Skin epidermis (tissue), 12 donors: ENCODE measurements around the gene AQR.

ENCODE experiments used
- H3K27ac ChIP-seq, 21 experiments: fragments of 200-600 bp; sonication (generic) in 11 of 21; one replicate each; pipeline ENCODE4 v1.5.0; 2020; ENCODE audit warnings: mild to moderate bottlenecking in 3 of 21, inconsistent platforms in 2 of 21, moderate library complexity in 2 of 21
- H3K4me3 ChIP-seq, 7 experiments: fragments of 200-600 bp; sonication (generic) in 2 of 7; one replicate each; pipeline ENCODE4 v1.5.0; 2020; ENCODE audit warnings: inconsistent platforms in 2 of 7, mild to moderate bottlenecking in 2 of 7, moderate library complexity in 1 of 7

The AQR gene

DNA sequence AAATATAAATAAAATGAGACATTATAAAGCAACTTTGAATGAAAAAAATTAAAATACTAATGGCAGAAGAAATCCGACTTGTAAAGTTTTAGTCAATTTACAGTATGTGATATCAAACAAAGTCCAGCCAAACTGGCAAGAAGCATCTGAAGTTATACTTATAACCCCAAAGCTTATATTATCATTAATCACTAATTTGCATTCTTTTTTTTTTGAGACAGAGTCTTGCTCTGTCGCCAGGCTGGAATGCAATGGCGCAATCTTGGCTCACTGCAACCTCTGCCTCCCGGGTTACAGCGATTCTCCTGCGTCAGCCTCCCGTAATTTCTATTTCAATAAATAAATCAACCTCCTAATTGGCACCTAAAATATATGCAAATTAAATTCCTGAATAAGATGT, 80.1 kb downstream of the AQR start:
- Histone ChIP-seq H3K4me3 (no peak overlapping the region), H3K27ac (no peak overlapping the region)

DNA sequence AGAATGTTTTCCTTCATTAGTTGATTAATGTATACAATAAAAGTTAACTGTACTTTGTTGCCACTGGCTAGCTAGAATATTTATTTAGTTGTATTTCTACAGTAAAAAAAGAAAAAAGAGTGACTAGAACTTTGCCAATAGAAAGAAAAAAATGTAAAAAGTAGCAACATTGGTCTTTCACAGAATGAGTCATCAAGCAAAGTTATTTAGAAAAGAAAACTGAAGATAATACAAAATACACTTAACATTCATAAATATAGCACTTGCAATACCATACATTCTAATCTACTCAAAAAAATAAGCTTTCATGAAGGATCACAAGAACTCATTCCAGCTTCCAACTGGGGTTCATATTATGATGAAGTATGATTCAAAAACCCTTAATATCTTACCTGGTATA, 83.4 kb downstream of the AQR start:
- Histone ChIP-seq H3K4me3 (no peak overlapping the region), H3K27ac (no peak overlapping the region)

DNA sequence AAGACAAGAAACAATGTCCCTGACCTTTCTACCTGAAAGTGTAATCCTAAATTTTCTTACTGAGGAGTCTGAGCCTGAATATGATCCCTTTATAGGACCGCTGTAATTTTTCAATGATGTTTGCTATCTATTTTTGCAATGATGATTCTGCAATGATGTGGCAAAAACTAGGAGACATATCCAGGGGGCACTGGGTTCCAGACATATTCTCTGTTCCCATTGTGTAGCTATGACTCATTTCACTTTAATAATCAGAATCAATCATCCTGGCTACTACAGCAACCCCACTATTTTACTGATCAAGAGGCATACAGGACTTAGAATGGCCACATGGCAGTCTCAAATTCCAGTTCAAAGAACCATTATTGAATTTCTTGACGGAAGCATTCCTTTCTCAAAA, 85.9 kb downstream of the AQR start:
- Histone ChIP-seq H3K4me3 (no peak overlapping the region), H3K27ac (no peak overlapping the region)

DNA sequence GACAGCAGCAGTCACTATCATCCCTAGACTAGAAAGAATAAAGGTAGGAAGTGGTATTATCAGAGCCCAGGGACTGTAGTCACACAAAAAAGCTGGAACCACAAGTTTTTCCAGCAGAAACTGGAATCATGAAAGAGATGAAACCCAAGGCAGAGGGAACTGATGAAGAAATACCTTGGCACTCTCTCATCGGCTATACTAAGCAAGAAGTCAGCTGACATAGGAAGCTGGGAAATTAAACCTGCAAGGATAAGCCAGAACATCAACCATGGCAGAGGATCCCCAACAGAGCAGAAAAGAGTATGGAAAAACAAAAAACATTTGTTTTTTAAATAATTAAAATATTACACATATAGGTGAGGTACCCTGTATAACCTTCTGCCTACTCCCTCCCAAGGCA, 86.5 kb downstream of the AQR start:
- Histone ChIP-seq H3K27ac (no peak overlapping the region), H3K4me3 (no peak overlapping the region)

DNA sequence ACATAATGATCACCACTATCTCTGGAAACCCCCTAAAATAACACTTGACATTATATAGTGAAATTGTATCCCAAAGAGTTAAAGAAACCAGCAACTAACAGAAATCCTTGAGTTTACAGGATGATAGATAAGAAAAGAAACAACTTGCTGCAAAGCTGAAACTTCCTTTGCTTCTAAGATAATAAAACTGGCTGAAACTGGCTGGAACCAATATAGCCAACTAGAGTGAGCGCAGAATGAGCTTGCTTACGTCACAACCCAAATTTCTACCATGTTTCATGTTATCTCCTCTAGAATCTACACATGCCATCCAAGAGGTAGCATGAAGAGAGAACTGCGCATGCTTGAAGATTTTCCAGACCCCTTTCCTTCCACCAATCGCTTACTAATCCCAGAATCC, 90.4 kb downstream of the AQR start:
- H3K27ac ChIP-seq = no peak overlapping the region
- no peak overlapping the region for H3K4me3 ChIP-seq

DNA sequence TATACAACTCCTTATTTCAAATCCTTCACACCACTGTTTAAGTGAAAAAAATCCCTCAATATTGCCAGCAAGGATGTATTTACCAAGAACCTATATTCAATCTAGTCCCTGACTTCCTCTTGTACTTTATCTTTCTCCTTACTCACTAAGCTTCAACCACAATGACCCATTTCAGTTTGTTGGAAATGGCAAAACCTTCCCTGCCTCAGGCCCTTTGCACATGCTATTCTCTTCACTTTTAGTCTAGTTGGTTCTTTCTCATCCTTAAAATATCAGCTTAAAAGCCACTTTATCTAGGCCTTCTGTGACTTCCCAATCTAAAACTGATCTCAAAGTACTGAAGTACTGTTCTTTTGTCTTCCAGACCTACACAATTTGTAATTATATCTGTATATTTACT, 92.9 kb downstream of the AQR start:
- no peak overlapping the region for H3K4me3 ChIP-seq
- H3K27ac ChIP-seq = no peak overlapping the region

DNA sequence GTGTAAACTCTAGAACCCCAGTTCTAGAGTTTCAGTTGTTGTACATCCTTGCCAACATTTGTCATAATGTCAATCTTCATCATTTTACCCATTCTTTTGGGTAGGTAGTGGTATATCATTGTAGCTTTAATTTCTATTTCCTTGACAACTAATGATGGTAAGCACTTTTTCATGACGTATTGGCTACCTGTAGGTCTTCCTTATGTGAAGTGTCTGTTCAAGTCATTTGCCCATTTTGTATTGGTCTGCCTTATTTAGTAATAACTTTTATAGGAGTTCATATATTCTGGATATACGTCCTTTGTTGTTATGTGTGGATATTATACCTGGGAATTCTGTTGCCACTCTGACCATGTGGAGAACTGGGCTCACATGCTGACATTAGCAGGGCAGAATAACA, 100.4 kb downstream of the AQR start:
- Histone ChIP-seq H3K27ac (no peak overlapping the region), H3K4me3 (no peak overlapping the region)

DNA sequence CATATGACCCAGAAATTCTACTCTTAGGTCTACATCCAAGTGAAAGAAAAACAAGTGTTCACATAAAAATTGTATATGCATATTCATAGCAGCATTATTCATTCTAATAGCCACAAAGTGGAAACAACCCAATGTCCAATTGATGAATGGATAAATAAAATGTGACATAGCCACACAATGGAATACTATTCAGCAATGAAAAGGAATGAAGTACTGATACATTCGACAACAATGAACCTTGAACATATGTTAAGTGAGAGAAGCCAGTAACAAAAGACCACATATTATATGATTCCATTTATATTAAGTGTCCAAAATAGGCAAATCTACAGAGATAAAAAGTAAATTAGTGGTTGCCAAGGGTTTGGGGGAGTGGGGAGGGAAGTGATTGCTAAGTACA, 104.0 kb downstream of the AQR start:
- Histone ChIP-seq H3K4me3 (no peak overlapping the region), H3K27ac (no peak overlapping the region)

DNA sequence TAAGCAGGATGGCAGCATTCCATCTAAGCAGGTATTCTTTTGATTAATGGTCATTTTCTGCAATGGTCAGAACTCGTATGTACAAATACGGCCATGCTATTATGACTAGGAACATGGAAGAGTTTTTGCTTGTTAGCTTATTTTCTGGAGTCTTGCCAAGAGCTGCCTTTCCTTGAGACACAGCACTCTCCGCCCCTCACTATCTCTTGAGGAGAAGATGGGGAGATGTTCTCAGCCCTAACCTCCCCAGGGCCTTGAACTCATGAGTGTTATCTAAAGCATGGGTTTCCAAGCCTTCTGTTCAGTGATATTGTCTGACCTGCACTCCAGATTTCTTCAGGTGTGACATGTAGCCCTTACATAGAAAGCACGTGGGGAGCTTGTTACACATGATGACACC, 108.3 kb downstream of the AQR start:
- Histone ChIP-seq H3K4me3 (no peak overlapping the region), H3K27ac (no peak overlapping the region)

DNA sequence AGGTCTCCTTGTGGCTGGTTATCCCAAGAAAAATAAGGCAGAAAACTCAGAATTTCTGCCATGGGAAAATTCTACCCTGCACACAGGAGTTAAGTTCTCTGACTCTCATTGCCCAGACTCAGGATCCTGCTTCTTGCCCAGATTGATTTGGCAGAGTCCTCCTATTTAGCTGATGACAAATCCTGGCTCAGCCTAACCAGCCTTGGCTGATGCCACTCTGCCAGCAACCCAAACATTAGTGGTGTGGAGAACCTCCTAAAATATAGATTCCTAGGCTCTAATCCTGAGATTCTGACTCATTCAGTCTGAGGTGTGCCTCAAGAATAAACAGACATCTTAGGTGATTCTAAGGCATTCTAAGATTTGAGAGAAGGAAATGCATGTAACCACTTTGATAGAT, 113.6 kb downstream of the AQR start:
- no peak overlapping the region for H3K4me3 ChIP-seq
- H3K27ac ChIP-seq = peak overlapping the region in 2 of 21 experiments; percentile 2 to 43

DNA sequence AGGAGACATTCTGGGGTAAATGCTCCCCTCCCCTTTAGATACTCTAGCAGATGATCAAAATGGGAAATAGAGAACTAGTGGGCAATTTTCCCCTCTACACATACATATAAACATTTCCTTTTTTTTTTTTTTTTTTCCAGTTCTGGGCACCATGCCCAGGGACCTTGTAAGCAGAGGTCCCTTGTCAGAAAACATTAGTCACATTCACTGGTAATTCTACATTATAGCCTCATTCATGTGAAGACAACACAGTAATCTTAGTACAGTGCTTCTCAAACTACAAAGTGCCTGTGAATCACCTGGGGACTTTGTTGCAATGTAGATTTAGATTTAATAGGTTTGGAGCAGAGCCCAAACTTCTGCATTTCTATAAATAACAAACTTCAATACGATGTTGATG, 114.1 kb downstream of the AQR start:
- peak overlapping the region in 2 of 21 experiments; percentile 2 to 43 for H3K27ac ChIP-seq
- H3K4me3 ChIP-seq = no peak overlapping the region

DNA sequence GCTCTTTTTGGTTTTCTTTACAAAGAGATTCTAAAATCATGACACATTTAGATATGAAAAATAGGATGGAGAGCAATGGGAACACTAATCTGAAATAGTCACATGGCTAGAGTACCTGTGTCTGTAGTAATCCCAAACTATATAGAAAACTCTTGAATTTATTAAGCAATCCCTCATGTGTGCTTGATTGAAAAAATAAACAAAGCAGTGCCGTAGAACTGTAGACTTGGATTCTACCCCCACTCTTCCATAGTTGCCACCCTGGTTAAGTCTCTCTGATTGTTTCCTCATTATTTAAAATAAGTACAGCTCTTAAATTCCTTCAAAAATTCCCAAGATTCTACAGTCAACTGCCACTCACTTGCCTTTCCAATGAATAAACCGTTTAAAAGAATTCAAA, 115.3 kb downstream of the AQR start:
- no peak overlapping the region for H3K27ac ChIP-seq
- no peak overlapping the region for H3K4me3 ChIP-seq

DNA sequence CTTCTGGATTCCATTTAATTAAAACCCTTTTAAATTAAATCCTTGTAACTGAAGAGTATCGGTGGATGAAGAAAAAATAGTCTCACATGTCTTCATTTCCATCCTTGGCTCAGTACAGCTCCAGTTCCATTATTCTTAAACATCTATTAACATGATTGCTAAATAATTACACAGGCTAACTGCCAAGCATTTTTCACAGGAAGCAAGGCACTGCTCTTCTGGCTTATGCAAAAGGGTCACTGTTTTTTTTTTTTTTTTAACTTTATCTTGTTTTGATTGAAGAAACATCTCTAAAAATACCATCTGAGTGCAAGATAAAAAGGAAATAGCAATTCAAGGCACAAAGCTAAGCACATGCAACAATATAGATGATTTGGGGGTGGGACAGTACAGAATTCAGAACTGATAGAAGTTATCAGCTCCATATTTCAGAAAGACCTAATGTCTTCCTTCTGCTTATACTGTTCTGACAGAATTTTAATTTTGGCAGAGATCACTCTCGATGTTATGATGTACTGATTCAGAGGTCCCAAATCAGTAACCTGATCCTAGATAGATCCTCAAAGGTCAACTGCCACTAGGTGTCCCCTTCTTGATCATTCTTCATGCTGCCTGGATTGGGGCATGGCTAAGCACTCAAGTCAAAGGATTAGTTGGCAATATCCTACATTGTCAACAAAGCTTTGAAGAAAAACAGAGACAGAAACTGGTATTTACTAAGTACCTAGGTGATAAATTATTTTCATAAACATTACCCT, 116.4 kb downstream of the AQR start:
- Histone ChIP-seq H3K4me3 (no peak overlapping the region), H3K27ac (no peak overlapping the region)

DNA sequence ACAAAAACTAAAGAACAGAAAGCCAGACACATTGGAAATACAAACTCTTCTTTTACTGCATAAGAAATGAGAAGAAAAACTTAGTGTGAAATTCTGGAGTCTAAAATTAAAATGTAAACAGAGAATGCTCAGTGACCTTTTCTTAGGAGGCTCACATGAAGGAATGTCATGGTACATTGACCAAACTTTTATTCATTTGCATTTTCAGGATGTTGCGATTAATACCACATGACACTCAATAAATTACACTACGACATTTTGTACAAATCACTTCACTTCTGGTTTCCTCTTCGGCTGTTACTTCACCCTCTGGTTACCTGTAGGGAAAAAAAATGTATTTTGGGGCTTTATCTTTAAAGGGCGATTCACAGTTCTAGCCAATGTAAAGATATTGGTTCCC, 117.8 kb downstream of the AQR start:
- Histone ChIP-seq H3K4me3 (no peak overlapping the region), H3K27ac (no peak overlapping the region)

DNA sequence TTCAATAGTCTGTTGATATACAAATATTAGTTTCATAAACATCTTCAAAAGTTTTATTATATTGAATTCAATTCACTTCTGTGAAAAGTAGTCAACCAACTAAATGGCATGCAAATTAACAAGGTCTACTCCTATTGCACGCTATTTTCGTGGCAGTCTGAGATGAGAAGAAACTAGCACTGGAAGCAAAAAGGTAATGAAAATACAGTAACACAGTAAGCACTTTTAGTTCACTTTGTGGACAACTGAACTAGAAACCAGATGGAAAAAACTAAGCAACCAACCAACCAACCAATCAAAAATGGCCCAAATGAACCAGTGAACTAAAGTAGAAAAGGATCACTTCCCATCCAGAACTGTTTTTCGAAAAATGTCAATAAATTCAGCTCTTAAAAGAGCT, 118.5 kb downstream of the AQR start:
- Histone ChIP-seq H3K27ac (no peak overlapping the region), H3K4me3 (no peak overlapping the region)

DNA sequence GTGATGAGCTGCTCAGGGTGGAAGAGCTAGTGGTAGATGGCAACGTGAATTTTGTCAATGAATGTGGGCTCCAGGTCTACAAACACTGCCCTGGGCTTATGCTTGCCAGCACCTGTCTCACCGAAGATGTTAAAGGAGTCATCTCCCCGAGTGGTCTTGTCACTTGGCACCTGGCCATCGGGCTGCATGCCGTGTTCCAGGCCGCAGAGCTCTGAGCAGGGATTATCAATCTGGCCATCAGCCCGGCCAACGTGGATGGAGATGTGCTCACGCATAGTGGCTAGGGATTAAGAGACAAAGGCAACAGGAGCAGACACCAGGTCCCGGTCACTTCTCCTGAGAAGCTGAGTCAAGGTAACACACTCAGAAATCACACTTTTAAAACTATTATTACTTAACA, 119.4 kb downstream of the AQR start:
- Histone ChIP-seq H3K27ac (no peak overlapping the region), H3K4me3 (no peak overlapping the region)

DNA sequence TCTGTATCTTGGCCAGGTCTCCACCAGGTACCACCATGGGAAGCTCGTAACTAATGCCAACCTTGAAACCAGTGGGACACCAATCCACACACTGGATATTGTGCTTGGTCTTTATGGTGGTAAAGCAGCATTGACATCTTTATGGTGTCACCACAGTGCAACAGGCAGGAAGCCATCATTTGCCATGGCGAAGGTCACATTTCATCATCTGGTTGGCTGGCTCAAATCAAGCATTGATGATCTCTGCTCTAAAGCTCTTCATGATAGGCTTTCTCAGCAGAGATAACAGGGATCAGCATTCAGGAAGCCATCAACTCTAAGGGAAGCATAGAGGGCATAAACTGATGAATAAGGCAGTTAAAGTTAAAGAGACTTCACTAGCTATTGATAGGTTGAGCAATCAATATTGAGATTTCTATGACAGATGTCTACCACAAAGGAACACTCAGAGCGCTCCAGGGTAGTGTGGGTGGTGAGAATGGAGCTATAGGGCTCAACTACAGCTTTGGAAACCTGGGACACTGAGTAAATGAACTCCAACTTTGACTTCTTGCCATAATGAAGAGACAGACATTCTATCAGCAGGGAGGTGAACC, 120.1 kb downstream of the AQR start:
- H3K4me3 ChIP-seq = no peak overlapping the region
- no peak overlapping the region for H3K27ac ChIP-seq

DNA sequence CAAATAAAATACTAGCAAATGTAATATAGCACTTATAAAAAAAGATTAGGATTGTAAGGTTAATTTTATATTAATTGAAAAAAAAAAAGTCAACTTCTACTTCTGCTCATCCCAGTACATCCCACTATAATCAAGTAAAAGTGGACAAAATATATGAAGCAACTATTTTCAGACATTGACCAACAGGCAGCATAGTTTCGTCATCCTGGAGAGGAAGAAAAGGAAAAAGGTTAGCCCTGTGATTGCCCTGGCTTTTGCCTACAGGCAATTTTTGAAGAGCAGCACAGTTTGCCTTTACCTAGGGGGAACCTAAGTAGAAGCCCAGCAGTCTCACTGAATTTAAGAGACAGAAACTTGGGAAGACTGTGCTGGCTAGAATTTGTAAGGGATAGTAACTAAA, 121.9 kb downstream of the AQR start:
- Histone ChIP-seq H3K4me3 (no peak overlapping the region), H3K27ac (no peak overlapping the region)

DNA sequence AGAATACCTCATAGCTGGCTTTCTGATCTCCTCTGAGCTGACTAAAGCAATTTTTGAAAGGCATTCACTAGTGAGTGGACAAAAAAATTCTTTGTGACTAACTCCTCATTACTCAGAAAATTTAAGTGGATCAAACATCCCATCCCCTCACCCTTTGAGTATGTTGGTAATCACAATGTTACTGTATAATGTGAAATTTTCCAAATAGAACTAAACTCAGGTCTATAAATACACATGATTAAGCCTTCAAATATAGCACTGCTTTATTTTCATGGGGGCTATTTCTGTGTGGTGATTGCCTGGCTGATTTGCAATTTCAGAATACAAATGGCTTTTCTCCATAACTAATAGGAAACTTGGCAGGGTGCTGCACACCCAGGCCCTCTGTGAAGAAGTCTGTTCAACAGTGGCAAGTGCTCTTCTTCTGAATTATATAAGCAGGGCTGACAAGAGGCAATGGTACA, 128.2 kb downstream of the AQR start:
- Histone ChIP-seq H3K4me3 (no peak overlapping the region), H3K27ac (no peak overlapping the region)

DNA sequence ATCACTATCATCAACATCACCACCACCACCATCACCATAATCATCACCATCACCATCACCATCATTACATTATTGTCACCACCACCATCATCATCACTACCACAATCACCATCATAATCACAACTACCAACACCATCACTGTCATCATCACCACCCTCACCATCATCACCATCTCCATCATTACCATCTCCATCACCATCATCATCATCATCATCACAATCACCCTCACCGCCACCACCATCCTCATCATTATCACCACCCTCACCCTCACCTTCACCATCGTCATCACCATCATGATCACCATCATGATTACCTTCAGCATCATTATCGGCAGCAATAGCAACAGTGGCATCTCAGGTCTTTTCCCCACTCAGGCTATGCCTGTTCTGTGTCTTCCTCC, 131.3 kb downstream of the AQR start:
- no peak overlapping the region for H3K4me3 ChIP-seq
- H3K27ac ChIP-seq = no peak overlapping the region

DNA sequence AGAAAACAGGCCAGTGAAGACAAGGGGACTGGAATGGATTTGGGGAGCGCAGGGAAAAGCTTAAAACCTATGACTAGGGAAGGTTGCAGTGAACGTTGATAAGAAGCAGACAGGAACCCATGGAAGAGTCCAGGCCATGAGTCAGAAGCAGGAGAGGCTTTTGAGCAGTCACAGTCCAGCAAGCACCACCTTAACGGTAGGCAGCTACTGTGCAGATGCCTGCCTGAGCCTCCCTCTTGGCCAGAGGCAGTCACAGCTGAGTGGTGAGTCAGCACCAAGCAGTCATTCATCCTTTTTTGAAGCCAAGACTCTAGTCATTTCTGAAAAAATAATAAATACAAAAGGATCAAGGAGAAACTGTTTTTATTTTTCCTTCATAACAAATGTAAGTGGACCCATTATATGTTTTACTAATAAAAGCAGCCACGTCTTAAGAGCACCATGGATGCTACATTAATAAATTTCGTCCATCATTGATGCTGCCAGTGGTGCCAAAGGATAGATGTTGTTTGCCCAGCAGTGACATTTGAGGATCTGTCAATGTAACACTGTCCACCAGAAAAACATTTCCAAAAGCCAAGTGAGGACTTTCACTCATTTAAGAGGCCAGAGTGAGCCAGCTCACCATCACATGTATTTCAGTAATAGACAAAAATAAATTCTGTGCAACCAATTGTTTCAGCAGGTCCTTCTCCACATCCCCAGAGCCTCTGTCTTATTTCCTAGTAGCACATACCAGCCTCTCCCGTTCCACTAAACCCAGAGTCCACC, 132.1 kb downstream of the AQR start:
- Histone ChIP-seq H3K4me3 (no peak overlapping the region), H3K27ac (no peak overlapping the region)
